ENCODE measurements around the gene CITED2.
"Not testable (repeated sequence)": the region's sequence is repeated elsewhere in the genome, so short reads cannot be mapped to it uniquely, and the experiment has no call there.

CITED2 gene

GRCh38 chr6:139367810-139368351 lies 6.6 kb downstream of the CITED2 start:
- DNase-seq (ENCODE audit: low read depth in 1 of 2, low spot score in 1 of 2): no peak

GRCh38 chr6:139364982-139365379 lies 9.5 kb downstream of the CITED2 start:
- DNase-seq (ENCODE audit: low read depth in 1 of 2, low spot score in 1 of 2): no peak

DNA sequence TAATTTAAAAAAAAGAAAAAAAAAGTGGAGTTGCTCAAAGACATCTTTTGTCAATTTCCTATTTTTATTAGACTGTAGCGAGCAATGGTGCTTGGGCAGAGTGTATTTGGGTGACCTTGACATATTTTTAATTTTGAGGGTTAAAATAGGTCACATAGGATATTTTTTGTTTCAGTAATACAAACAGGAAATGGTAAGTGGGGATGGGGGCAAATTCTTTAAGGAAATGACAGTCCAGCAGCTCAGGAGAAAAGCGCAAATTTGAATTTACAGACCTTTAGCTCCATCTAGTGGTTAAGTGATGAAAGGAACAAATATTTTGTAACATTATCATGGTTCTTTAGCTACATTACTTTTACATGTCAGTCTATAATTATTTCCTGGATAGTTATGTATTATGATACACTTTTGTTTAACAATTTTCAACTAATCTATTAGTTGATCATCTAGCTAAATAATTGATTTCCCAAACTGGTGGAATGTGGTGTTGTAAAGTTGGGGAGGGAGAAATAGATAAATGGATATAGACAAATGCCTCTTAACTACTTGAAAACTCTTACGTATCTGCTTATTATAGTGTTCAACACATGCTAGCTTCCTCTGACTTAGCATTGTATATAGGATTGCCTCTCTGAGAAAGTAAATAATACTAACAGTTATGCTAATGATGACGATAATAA lies 10.0 kb downstream of the CITED2 start:
- DNase-seq (ENCODE audit: low read depth in 1 of 2, low spot score in 1 of 2): no peak

DNA sequence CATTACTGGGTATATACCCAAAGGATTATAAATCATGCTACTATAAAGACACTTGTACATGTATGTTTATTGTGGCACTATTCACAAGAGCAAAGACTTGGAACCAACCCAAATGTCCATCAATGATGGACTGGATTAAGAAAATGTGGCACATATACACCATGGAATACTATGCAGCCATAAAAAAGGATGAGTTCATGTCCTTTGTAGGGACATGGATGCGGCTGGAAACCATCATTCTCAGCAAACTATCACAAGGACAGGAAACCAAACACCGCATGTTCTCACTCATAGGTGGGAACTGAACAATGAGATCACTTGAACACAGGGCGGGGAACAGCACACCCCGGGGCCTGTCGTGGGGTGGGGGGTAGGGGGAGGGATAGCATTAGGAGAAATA lies 10.7 kb downstream of the CITED2 start:
- not testable (repeated sequence) for DNase-seq (ENCODE audit: low read depth in 1 of 2, low spot score in 1 of 2)

DNA sequence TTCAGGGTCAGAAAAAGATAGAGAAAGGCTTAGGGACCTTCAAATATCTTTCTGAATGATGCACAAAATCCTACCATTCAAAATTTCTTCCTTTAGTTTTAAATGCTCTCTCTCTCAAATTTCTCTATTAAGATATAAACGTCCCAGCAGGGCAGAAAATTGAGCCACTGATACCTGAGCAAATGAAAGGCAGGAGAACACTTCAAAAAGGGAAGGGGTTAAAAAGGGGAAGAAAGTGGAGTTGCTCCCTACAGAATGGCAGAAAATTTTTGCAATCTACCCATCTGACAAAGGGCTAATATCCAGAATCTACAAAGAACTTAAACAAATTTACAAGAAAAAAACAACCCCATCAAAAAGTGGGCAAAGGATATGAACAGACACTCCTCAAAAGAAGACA lies 11.3 kb downstream of the CITED2 start:
- DNase-seq (ENCODE audit: low read depth in 1 of 2, low spot score in 1 of 2): not testable (repeated sequence)

- no peak for DNase-seq (ENCODE audit: low read depth in 1 of 2, low spot score in 1 of 2)
These were observed 13.2 kb downstream of the CITED2 start for GRCh38 chr6:139361211-139361610.

- DNase-seq (ENCODE audit: low read depth in 1 of 2, low spot score in 1 of 2): no peak
These were observed 17.5 kb downstream of the CITED2 start for GRCh38 chr6:139356924-139357323.

GRCh38 chr6:139355777-139356445 lies 18.5 kb downstream of the CITED2 start:
- DNase-seq (ENCODE audit: low read depth in 1 of 2, low spot score in 1 of 2): no peak

GRCh38 chr6:139355172-139355571 lies 19.3 kb downstream of the CITED2 start:
- no peak for DNase-seq (ENCODE audit: low read depth in 1 of 2, low spot score in 1 of 2)

GRCh38 chr6:139354189-139354588 lies 20.3 kb downstream of the CITED2 start:
- no peak for DNase-seq (ENCODE audit: low read depth in 1 of 2, low spot score in 1 of 2)

DNA sequence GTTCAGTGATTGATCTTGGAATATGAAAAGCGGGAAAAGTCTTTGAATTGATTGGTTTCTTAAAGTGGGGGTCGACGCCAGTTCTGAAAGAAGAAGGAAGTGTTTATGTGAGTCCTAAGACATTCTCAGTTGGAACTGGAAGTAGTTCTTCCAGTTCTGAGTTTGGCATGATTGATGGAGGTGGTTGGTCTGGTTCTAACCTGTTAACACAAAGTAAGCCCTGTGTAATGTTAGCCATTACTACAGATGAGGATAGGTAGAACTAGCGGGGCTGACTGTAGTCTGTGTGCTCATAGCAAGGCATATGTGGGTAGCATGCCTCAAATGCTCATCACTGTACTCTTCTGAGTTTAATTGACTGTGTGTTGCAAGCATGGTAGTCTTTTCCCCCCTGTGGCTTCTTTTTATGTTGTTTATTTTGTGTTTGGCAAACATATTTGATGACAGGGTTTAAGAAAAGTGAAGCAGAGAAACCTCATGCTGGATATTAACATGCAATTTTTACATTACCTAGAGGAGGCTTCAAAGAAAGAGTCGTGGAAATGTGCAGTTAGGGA lies 24.9 kb downstream of the CITED2 start:
- no peak for DNase-seq (ENCODE audit: low read depth in 1 of 2, low spot score in 1 of 2)

GRCh38 chr6:139346392-139346791 lies 28.1 kb downstream of the CITED2 start:
- no peak for DNase-seq (ENCODE audit: low read depth in 1 of 2, low spot score in 1 of 2)

- DNase-seq (ENCODE audit: low read depth in 1 of 2, low spot score in 1 of 2): no peak
These were observed 30.1 kb downstream of the CITED2 start for GRCh38 chr6:139344186-139344963.

DNA sequence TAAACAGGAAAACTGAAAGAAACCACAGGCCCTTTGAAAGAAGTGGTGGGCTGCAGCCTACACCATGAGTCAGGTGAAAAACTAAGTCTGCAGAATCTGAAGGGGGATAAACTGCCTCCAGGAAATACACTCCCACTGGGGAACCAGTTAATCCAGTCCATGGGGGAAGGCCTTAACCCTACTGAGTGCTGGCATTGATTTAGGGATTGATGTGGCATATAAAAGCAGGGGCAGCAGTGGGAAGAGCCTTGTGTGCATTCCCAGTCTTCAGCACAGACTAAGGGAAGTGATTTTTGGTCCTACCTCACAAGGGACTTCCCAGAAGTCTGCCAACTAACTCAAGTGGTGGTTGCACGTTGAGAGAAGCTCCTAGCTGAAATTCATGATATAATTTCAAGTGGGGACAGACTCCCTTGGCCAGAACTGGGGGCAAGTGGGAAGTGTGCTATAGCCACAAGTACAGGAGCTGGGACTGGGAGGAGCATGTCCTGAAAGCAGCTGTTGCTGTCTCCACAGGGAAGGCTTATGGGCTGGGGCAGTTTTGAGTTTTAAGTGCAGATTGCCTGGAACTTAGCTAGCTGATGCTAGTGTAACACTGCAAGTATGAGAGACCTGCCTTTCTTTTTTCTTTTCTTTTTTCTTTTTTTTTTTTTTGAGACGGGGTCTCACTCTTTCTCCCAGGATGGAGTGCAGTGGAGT lies 31.2 kb downstream of the CITED2 start:
- DNase-seq (ENCODE audit: low read depth in 1 of 2, low spot score in 1 of 2): no peak

DNA sequence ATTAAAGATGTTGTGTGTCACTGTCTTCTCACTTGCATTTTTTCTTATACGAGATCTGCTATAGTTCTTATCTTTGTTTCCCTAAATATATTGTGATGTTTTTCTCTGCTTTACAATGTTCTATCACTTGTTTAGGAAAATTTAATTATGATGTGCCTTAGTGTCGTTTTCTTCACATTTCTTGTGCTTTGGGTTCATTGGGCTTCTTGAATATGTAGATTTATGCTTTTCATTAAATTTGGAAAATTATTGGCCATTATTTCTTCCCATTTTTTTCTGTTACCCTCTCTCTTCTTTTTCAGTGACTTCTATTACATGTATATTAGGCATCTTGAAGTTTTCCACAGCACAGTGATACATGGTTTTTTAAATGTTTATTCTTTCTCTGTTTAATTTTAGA lies 33.4 kb downstream of the CITED2 start:
- DNase-seq (ENCODE audit: low read depth in 1 of 2, low spot score in 1 of 2): no peak

GRCh38 chr6:139338795-139339194 lies 35.7 kb downstream of the CITED2 start:
- no peak for DNase-seq (ENCODE audit: low read depth in 1 of 2, low spot score in 1 of 2)

- no peak for DNase-seq (ENCODE audit: low read depth in 1 of 2, low spot score in 1 of 2)
These were observed 36.6 kb downstream of the CITED2 start for GRCh38 chr6:139337830-139338229.

- no peak for DNase-seq (ENCODE audit: low read depth in 1 of 2, low spot score in 1 of 2)
These were observed 37.4 kb downstream of the CITED2 start for GRCh38 chr6:139337001-139337400.

DNA sequence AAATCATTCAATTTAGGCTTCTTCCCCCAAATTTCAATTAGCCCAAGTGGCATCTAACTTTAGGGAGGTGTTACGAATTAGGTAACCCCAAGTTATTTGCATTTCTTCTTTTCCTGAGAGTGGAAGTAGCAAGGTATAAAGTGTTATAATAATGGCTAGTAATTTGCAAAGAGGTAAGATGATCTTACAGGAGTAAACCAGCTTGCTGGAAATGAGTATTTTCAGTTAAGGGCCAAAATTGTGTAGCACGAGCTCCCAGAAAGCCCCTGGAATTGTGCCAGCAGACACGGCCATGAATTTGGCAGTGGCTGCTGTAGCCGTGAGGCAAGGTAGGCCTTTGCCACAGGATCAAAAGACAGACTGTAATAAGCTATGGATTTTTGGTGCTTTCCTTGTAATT lies 38.0 kb downstream of the CITED2 start:
- DNase-seq (ENCODE audit: low read depth in 1 of 2, low spot score in 1 of 2): no peak

DNA sequence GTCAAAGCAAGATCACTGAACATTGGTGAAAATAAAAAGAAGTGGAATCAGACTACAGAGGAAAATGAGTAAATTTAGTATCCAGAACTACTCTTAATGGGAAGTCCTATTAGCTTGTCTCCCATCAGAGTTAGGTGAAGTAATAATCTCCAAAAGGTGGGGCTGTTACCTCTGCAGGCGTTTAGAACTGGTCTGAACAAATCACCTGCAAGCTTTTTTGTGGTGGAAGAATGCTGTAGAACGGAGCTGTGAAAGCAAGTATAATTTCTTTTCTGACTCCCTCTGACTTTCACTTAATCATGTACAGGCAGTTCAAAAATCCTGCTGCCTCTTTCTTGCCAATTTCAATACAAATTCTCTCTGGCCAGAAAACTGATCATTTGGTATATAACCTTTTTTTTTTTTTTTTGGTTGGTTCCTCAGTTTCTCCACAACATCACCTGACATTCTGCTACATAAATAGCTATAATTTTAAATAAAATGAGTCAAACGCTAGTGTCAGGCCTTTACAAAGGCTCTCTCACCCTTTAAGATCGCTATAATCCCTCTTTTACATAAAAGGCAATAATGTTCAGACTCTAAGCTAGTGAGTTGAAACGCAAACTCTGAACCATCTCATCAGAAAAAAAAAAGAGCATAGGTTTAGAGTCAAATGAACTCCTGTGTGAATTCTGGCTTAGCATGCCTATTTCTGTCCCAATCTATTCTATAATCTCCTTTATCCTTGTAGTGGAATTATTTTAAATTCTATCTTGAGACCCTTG lies 38.8 kb downstream of the CITED2 start:
- no peak for DNase-seq (ENCODE audit: low read depth in 1 of 2, low spot score in 1 of 2)
